Neural progenitor cell (in vitro differentiated cells): ENCODE data around the gene P2RX1.

Experiments
- EZH2 ChIP-seq: fragments of 200-600 bp; sonication (generic); IDR thresholded peaks from 2 replicates; pipeline ENCODE4 v1.6.1; 2017; ENCODE audit warnings: antibody characterized with exemption, mild to moderate bottlenecking, moderate library complexity
- TF ChIP-seq, protein P1 (sequence below): fragments of 200-600 bp; sonication (generic); IDR thresholded peaks from 2 replicates; pipeline ENCODE4 v1.5.1; 2017; ENCODE audit warnings: antibody characterized with exemption, mild to moderate bottlenecking

DNA sequence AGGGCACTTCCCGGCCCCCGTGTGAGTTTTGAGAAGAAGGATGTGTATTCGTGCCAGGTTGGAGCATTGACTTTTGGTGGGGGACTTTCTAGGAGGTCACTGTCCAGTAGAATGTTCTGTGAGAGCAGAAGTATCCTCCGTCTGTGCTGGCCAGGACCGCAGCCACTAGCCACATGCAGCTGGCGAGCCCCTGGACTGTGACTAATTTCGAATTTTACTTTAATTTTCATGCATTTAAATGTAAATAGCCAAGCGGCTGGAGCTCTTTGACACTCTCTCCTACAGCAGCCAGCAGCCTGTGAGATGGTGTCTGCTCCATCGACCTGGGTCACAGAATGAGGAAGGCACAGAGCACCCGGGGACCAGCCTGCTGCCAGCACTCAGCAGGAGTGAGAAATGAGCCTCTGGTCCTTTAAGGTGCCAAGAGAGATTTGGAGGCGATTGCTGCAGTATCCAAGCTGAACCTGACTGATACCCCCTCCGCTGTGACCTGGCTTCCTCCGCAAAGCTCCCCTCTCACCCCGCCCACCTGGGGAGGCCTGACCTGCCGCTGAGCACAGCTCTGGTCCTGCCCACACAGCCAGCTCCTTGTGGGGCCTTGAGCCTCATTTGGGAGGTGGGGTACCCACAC, 40.2 kb upstream of the P2RX1 start:
- TF ChIP-seq, protein P1, sequence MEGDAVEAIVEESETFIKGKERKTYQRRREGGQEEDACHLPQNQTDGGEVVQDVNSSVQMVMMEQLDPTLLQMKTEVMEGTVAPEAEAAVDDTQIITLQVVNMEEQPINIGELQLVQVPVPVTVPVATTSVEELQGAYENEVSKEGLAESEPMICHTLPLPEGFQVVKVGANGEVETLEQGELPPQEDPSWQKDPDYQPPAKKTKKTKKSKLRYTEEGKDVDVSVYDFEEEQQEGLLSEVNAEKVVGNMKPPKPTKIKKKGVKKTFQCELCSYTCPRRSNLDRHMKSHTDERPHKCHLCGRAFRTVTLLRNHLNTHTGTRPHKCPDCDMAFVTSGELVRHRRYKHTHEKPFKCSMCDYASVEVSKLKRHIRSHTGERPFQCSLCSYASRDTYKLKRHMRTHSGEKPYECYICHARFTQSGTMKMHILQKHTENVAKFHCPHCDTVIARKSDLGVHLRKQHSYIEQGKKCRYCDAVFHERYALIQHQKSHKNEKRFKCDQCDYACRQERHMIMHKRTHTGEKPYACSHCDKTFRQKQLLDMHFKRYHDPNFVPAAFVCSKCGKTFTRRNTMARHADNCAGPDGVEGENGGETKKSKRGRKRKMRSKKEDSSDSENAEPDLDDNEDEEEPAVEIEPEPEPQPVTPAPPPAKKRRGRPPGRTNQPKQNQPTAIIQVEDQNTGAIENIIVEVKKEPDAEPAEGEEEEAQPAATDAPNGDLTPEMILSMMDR, result no peak
- TF ChIP-seq EZH2, result no peak
